ENCODE results near the gene CCL28.

Gene CCL28

DNA sequence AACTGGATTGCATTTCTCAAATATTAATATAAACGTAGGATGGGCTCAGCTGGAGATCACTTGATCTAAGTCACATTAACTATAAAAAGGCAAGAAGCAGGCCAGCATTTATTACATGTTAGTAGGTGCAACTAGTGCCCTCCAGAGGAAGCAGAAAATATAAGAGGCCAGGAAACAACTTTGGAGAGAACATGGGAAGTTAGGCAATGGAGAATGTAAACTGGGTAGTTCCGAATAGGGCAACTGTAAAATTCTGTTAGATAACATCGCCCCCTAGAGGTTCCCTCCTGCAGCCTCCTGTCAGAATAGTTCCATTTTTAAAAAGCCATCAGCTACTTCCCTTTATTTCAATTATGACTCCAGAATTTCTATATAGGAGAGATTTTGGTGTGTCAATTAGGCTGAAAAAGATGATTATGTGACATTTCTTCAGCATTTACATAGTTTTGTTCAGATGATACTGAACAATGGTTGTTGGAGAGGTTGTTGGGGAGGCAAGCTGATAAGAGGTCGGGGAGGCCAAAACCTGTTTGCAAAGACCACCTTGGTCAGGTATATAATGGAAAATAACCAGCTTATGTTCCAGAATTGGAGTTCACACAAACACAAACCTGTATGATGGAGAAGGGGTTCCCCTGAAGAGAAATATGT is 22.4 kb downstream of the CCL28 start:
- peak; percentile 86 for DNase-seq

DNA sequence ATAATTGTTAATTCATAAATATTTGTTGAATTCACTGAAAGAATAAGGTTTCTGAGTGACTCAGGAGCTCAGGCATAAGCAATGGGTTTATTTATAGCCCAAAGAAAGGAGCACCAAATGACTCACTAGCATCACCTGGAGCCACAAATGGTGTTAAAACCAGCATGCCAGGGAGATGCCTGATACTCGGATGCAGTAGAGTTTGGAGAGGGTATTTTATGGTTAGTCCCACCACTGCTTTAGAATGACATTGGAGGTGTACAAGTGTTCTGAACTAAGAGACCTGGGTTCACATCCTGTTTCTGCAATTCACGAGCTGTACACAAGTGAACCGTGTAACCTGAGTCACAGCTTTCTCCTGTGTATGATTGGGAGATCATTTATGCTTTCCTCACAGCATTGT is 25.2 kb downstream of the CCL28 start:
- Histone ChIP-seq H3K36me3 (replicated peaks) (no peaks in the 10 kb centered on the region), H3K4me3 (ENCODE audit: low read depth, low read length) (no peak overlapping the region), H3K27me3 (replicated peaks) (no peaks in the 10 kb centered on the region), H3K27ac (no peak overlapping the region)
- in situ Hi-C loops (cut with HindIII; ENCODE audit: low pct_ligation_motif_present, low sequenced_read_pairs): no loop called here
- DNase-seq: no peak
- TF ChIP-seq, protein P1, sequence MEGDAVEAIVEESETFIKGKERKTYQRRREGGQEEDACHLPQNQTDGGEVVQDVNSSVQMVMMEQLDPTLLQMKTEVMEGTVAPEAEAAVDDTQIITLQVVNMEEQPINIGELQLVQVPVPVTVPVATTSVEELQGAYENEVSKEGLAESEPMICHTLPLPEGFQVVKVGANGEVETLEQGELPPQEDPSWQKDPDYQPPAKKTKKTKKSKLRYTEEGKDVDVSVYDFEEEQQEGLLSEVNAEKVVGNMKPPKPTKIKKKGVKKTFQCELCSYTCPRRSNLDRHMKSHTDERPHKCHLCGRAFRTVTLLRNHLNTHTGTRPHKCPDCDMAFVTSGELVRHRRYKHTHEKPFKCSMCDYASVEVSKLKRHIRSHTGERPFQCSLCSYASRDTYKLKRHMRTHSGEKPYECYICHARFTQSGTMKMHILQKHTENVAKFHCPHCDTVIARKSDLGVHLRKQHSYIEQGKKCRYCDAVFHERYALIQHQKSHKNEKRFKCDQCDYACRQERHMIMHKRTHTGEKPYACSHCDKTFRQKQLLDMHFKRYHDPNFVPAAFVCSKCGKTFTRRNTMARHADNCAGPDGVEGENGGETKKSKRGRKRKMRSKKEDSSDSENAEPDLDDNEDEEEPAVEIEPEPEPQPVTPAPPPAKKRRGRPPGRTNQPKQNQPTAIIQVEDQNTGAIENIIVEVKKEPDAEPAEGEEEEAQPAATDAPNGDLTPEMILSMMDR (IDR thresholded peaks at IDR 0.05; ENCODE audit: low read depth, low read length, missing control alignments): no peak

More for the DNA sequence above, 22.4 kb downstream of the CCL28 start:
- in situ Hi-C loops (cut with HindIII; ENCODE audit: low pct_ligation_motif_present, low sequenced_read_pairs): no loop called here
- Histone ChIP-seq H3K27me3 (replicated peaks) (no peaks in the 10 kb centered on the region), H3K27ac (no peak overlapping the region), H3K4me3 (ENCODE audit: low read depth, low read length) (no peak overlapping the region), H3K36me3 (replicated peaks) (no peaks in the 10 kb centered on the region)
- TF ChIP-seq, protein P1 (IDR thresholded peaks at IDR 0.05; ENCODE audit: low read depth, low read length, missing control alignments): peak; percentile 87

DNA sequence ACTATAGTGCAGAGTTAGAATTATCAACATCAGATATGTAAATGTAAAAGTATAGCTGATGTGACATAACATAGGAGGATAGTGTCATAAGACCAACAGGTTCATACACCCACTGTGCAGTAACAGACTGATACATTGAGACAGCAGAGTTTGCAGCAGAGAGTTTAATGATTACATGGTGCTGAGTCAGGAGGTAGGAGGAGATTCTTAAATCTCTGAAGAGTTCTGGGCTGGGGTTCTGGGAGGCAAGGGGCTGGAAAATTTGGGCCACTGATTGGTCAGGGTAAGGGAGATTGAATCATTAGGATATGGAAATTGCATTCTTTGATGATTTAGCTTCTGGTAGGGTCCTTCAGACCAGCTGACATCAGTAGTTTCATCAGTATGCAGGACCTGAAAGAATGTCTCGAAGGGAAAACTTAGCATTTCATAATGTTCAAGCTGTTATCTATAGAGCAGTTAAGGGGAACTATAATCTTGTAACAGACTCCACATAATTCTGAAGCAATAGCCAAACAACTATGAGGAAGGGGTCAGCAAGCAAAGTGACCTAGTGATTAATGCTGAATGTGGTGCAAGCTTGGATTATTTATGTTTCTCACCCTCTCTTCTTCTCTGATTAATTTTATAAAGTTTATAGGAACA is 35.6 kb downstream of the CCL28 start:
- H3K36me3 ChIP-seq (replicated peaks): no peaks in the 10 kb centered on the region
- DNase-seq: no peak
- H3K27me3 ChIP-seq (replicated peaks): no peaks in the 10 kb centered on the region
- TF ChIP-seq, protein P1 (IDR thresholded peaks at IDR 0.05; ENCODE audit: low read depth, low read length, missing control alignments): no peak
- in situ Hi-C loops (cut with HindIII; ENCODE audit: low pct_ligation_motif_present, low sequenced_read_pairs): no loop called here
- H3K27ac ChIP-seq: no peak overlapping the region
- H3K4me3 ChIP-seq (ENCODE audit: low read depth, low read length): no peak overlapping the region

DNA sequence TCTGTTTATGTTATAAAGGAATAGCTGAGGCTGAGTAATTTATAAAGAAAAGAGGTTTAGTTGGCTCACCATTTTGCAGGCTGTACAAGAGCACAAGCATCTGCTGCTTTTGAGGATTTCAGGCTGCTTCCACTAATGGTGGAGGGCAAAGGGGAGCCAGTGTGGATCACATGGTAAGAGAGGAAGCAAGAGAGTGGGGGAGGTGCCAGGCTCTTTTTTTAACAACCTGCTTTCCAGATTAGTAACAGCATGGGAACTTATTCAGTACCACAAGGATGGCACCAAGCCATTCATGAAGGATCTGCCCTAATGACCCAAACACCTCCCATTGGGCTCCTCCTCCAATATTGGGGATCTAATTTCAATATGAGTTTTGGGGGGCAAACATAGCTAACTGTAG is 40.4 kb downstream of the CCL28 start:
- in situ Hi-C loops (cut with HindIII; ENCODE audit: low pct_ligation_motif_present, low sequenced_read_pairs): no loop called here
- no peak for DNase-seq
- TF ChIP-seq, protein P1 (IDR thresholded peaks at IDR 0.05; ENCODE audit: low read depth, low read length, missing control alignments): no peak
- Histone ChIP-seq H3K4me3 (ENCODE audit: low read depth, low read length) (no peak overlapping the region), H3K36me3 (replicated peaks) (no peaks in the 10 kb centered on the region), H3K27me3 (replicated peaks) (no peaks in the 10 kb centered on the region), H3K27ac (no peak overlapping the region)

DNA sequence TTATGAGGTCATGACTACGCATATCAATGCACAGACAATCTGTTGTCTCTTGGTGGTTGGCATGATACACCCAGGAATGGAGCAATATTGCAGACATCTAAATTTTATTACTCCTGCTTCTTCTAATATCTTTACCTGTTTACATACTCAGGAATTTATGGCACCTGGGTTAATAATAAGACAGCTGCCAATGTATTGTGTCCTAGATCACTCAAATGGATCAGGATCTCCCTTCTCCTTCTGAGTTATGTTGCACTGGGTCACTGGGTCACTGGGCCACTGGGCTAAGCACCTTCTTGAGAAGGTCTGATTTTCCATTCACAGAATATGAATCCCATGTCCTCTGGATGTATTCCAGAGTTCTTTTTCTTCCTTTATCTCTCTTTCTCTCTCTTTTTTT is 41.8 kb downstream of the CCL28 start:
- Histone ChIP-seq H3K36me3 (replicated peaks) (no peaks in the 10 kb centered on the region), H3K27ac (no peak overlapping the region), H3K27me3 (replicated peaks) (no peaks in the 10 kb centered on the region), H3K4me3 (ENCODE audit: low read depth, low read length) (no peak overlapping the region)
- DNase-seq: no peak
- TF ChIP-seq, protein P1 (IDR thresholded peaks at IDR 0.05; ENCODE audit: low read depth, low read length, missing control alignments): no peak
- in situ Hi-C loops (cut with HindIII; ENCODE audit: low pct_ligation_motif_present, low sequenced_read_pairs): no loop called here
